Mesendoderm (in vitro differentiated cells): ENCODE results near the gene ZNF337.
"Not testable (repeated sequence)": the region's sequence is repeated elsewhere in the genome, so short reads cannot be mapped to it uniquely, and the experiment has no call there.

ENCODE experiments used
- DNase-seq: peaks from one replicate; pipeline ENCODE4 v3.0.0; 2013
- H2AK5ac ChIP-seq: 2 replicates; pipeline ENCODE4 v1.6.1; 2013; ENCODE audit warnings: low read length, inconsistent platforms
- H2BK120ac ChIP-seq: 2 replicates; pipeline ENCODE4 v1.6.1; 2013; ENCODE audit warnings: low read depth, mild to moderate bottlenecking, low read length, moderate library complexity, mixed read lengths
- H2BK15ac ChIP-seq: replicated peaks from 2 replicates; pipeline ENCODE4 v1.6.1; 2013; ENCODE audit warnings: low read depth, mild to moderate bottlenecking, moderate library complexity
- H2BK5ac ChIP-seq: 2 replicates; pipeline ENCODE4 v1.6.1; 2013; ENCODE audit warnings: low read length, inconsistent platforms
- H3K18ac ChIP-seq: 2 replicates; pipeline ENCODE4 v1.6.1; 2013; ENCODE audit warnings: mild to moderate bottlenecking, low read length, mixed read lengths
- H3K23ac ChIP-seq: one replicate; pipeline ENCODE4 v1.6.1; 2013; ENCODE audit warnings: low read length
- H3K27ac ChIP-seq: 2 replicates; pipeline ENCODE4 v1.5.1; 2013; ENCODE audit warnings: low read depth, mild to moderate bottlenecking, inconsistent platforms, low read length, moderate library complexity
- H3K27me3 ChIP-seq: 2 replicates; pipeline ENCODE4 v1.6.1; 2013; ENCODE audit warnings: low read length, control low read depth, mild to moderate bottlenecking, inconsistent platforms; ENCODE audit not compliant: insufficient read depth, poor library complexity
- H3K36me3 ChIP-seq: 2 replicates; pipeline ENCODE4 v1.6.1; 2013; ENCODE audit warnings: low read length, inconsistent platforms; ENCODE audit not compliant: control insufficient read depth, insufficient read depth
- H3K4ac ChIP-seq: one replicate; pipeline ENCODE4 v1.6.1; 2013; ENCODE audit warnings: low read depth, mild to moderate bottlenecking, low read length, moderate library complexity
- H3K4me1 ChIP-seq: 2 replicates; pipeline ENCODE4 v1.6.1; 2013; ENCODE audit warnings: low read depth, low read length, inconsistent platforms; ENCODE audit not compliant: control insufficient read depth
- H3K4me2 ChIP-seq: 2 replicates; pipeline ENCODE4 v1.6.1; 2013; ENCODE audit warnings: low read length
- H3K4me3 ChIP-seq: 2 replicates; pipeline ENCODE4 v1.5.1; 2013; ENCODE audit warnings: mild to moderate bottlenecking, low read length
- H3K56ac ChIP-seq: one replicate; pipeline ENCODE4 v1.6.1; 2013; ENCODE audit warnings: low read length
- H3K79me1 ChIP-seq: 2 replicates; pipeline ENCODE4 v1.6.1; 2013; ENCODE audit warnings: low read length, inconsistent platforms
- H3K79me2 ChIP-seq: 2 replicates; pipeline ENCODE4 v1.6.1; 2013; ENCODE audit warnings: mild to moderate bottlenecking, low read length; ENCODE audit not compliant: control insufficient read depth, insufficient read depth
- H3K9ac ChIP-seq: 2 replicates; pipeline ENCODE4 v1.6.1; 2013; ENCODE audit warnings: low read length, inconsistent platforms
- H4K5ac ChIP-seq: one replicate; pipeline ENCODE4 v1.6.1; 2013; ENCODE audit warnings: low read length
- H4K8ac ChIP-seq: one replicate; pipeline ENCODE4 v1.6.1; 2013; ENCODE audit warnings: low read depth, mild to moderate bottlenecking, control low read depth, low read length, moderate library complexity
- WGBS: extraction: QIAGEN DNeasy Blood & Tissue Kit; methylation state at CpG from one replicate; pipeline ENCODE4 v1.1.7; 2013; ENCODE audit warnings: low lambda C conversion rate, missing lambda C conversion rate; ENCODE audit not compliant: insufficient coverage; ENCODE audit errors: extremely low coverage; 5-methylcytosine and 5-hydroxymethylcytosine counted together

The ZNF337 gene

GRCh38 chr20:25690427-25690826, 6.2 kb downstream of the ZNF337 start:
- H2BK15ac ChIP-seq, result no peak overlapping the region
- H3K4me1 ChIP-seq, result no peaks in the 10 kb centered on the region
- no peak overlapping the region for H3K4ac ChIP-seq
- DNase-seq, result no peak
- no peak overlapping the region for H2BK120ac ChIP-seq
- H3K4me2 ChIP-seq, result no peak overlapping the region
- H3K27ac ChIP-seq, result no peak overlapping the region
- peaks cover 7% of the 10 kb centered on the region for H3K79me1 ChIP-seq
- no peak overlapping the region for H2AK5ac ChIP-seq
- H3K36me3 ChIP-seq, result no peaks in the 10 kb centered on the region
- no peak overlapping the region for H3K23ac ChIP-seq
- no peak overlapping the region for H2BK5ac ChIP-seq
- H4K8ac ChIP-seq, result no peak overlapping the region
- no peak overlapping the region for H3K18ac ChIP-seq
- H3K79me2 ChIP-seq, result no peaks in the 10 kb centered on the region
- no peak overlapping the region for H3K4me3 ChIP-seq
- H3K9ac ChIP-seq, result no peak overlapping the region
- no peaks in the 10 kb centered on the region for H3K27me3 ChIP-seq
- no peak overlapping the region for H3K56ac ChIP-seq
- no peak overlapping the region for H4K5ac ChIP-seq

DNA sequence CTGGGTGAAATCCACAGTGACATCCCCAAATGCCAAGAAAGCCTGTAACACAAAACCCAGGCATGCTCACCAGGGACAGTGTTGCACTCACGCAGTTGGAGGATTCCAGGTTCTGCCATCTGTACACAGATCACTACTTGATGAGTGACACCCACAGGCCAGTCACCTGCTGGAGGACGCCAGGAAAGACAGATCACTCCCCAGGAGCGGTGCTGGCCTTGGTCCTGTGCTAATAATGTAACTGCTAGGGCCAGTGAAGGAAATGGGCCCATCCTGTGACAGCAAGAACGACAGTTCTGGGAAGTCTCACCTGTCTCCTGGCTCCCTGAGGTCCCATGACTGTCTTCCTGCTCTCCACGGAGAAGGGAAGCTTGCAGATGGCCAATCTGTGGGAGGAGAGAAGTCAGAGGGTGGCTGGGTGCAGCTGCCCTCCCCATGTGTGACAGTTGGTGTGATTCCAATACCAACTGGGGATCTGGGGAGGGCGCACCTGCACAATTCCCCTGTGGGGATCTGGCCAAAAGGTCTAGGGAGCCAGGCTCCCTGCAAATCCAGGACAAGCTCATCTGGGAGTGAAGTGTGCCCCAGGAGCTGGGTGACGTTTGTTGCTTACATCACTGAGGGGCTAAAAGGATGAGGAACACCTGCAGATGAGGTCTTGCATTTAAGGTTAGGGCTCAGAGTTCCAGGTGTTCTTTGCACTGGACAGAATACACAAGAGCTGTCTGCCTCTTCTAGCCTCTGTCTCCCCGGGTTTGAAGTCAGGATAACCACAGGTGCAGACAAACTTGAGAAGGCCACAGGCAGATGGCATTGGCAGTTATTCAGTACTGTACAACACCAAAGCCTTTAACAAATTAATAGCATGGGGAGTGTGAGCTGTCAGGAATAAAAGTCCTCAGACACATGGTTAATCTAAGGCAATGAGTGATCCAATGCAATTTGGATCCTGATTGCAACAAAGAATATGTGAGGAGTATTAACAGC, 10.3 kb downstream of the ZNF337 start:
- H2AK5ac ChIP-seq, result no peak overlapping the region
- no peak for DNase-seq

DNA sequence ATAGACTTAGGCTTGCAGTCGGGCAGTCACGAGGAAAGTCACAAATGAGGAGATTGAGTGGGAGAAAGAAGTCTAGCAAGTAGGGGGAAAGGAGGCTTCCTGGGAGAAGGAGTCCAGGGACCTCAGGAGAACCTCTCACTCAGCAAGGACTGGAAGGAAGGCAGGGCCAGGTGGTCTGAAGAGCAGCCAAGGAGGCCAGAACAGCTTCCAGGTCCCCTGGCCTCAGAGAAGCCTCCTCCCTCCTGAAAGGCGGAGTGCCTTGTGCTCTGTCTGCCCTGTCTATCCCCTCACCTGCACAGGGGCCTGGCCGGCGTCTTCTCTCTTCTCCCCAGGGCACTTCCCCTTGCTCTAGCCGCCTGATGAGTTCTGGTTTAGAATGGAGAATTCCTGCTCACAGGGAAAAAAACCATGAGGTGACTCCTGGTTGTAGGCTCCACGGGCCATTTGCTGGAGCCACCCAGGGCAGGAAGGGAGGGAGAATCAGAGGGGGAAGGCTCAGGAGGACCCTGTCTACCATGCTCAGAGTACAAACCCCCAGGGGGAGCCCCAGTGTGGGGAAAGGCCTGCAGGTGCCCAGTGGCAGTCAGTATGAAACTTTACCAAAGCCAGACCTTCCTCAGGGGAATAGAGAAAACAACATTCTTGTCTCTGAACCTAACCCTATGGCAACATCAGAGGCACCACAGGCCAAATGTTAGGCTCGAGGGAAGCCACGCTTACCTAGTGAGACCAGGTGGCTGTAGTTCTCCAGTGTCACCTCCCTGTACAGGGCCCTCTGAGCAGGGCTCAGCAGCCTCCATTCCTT, 11.2 kb downstream of the ZNF337 start:
- no peak overlapping the region for H3K27ac ChIP-seq
- no CpG with 5 or more reads among the region's 9 CpGs for WGBS
- H3K4me2 ChIP-seq, result no peak overlapping the region
- DNase-seq, result no peak
- H4K8ac ChIP-seq, result no peak overlapping the region
- H3K4ac ChIP-seq, result no peak overlapping the region
- H3K4me3 ChIP-seq, result no peak overlapping the region
- H2BK5ac ChIP-seq, result no peak overlapping the region
- no peaks in the 10 kb centered on the region for H3K36me3 ChIP-seq
- no peaks in the 10 kb centered on the region for H3K27me3 ChIP-seq
- H3K18ac ChIP-seq, result no peak overlapping the region
- H3K79me2 ChIP-seq, result no peaks in the 10 kb centered on the region
- no peaks in the 10 kb centered on the region for H3K79me1 ChIP-seq
- no peak overlapping the region for H2BK120ac ChIP-seq
- no peak overlapping the region for H3K56ac ChIP-seq
- no peak overlapping the region for H3K23ac ChIP-seq
- no peak overlapping the region for H2BK15ac ChIP-seq
- no peak overlapping the region for H4K5ac ChIP-seq
- no peak overlapping the region for H2AK5ac ChIP-seq
- H3K4me1 ChIP-seq, result no peaks in the 10 kb centered on the region
- no peak overlapping the region for H3K9ac ChIP-seq

More for the DNA sequence above, 10.3 kb downstream of the ZNF337 start:
- no peaks in the 10 kb centered on the region for H3K27me3 ChIP-seq
- no peaks in the 10 kb centered on the region for H3K4me1 ChIP-seq
- no peak overlapping the region for H4K5ac ChIP-seq
- no peak overlapping the region for H3K27ac ChIP-seq
- no peak overlapping the region for H3K56ac ChIP-seq
- no peak overlapping the region for H4K8ac ChIP-seq
- no peak overlapping the region for H3K23ac ChIP-seq
- no peaks in the 10 kb centered on the region for H3K79me2 ChIP-seq
- no peak overlapping the region for H2BK5ac ChIP-seq
- no peak overlapping the region for H2BK15ac ChIP-seq
- WGBS, result no CpG with 5 or more reads among the region's 8 CpGs
- no peak overlapping the region for H3K9ac ChIP-seq
- H3K18ac ChIP-seq, result no peak overlapping the region
- H3K4me3 ChIP-seq, result no peak overlapping the region
- no peak overlapping the region for H3K4me2 ChIP-seq
- no peak overlapping the region for H2BK120ac ChIP-seq
- H3K79me1 ChIP-seq, result no peaks in the 10 kb centered on the region
- H3K36me3 ChIP-seq, result no peaks in the 10 kb centered on the region
- no peak overlapping the region for H3K4ac ChIP-seq

DNA sequence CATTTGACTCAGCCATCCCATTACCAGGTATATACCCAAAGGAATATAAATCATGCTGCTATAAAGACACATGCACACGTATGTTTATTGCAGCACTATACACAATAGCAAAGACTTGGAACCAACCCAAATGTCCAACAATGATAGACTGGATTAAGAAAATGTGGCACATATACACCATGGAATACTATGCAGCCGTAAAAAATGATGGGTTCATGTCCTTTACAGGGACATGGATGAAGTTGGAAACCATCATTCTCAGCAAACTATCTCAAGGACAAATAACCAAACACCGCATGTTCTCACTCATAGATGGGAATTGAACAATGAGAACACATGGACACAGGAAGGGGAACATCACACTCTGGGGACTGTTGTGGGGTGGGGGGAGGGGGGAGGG, 12.8 kb downstream of the ZNF337 start:
- H3K79me2 ChIP-seq, DNase-seq: not testable (repeated sequence)

DNA sequence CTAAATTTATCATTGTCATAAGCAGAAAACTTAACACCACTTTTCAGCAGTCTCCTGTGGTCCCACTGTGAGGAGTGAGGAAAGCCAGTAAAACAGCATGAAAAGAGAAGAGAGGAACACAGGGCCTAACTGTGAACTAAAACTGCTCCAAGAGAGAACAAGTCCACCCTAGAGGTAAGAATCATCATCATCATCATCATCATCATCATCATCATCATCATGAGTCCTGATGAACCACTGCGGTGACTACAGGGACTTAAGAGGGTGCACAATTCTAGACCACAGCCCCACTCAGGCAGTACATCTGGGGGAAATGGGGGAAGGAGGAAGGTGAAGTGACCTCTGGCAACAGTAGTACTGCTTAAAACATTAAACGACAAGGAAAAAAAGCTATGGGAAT, 13.6 kb downstream of the ZNF337 start:
- Histone ChIP-seq H4K8ac (no peak overlapping the region), H3K4ac (no peak overlapping the region), H3K27me3 (no peaks in the 10 kb centered on the region), H3K4me3 (no peak overlapping the region), H3K18ac (no peak overlapping the region), H4K5ac (no peak overlapping the region), H3K9ac (no peak overlapping the region), H3K23ac (no peak overlapping the region), H3K79me2 (no peaks in the 10 kb centered on the region), H2BK120ac (no peak overlapping the region), H3K36me3 (no peaks in the 10 kb centered on the region), H3K4me1 (no peaks in the 10 kb centered on the region), H2AK5ac (no peak overlapping the region), H2BK5ac (no peak overlapping the region), H2BK15ac (no peak overlapping the region), H3K79me1 (no peaks in the 10 kb centered on the region), H3K56ac (no peak overlapping the region), H3K4me2 (no peak overlapping the region), H3K27ac (no peak overlapping the region)
- DNase-seq, result no peak
- WGBS, result no CpG with 5 or more reads among the region's 2 CpGs

More for the DNA sequence above, 12.8 kb downstream of the ZNF337 start:
- H3K79me1 ChIP-seq, H3K4me3 ChIP-seq, H2AK5ac ChIP-seq, H2BK120ac ChIP-seq, H4K8ac ChIP-seq, H3K56ac ChIP-seq, H3K23ac ChIP-seq, H2BK5ac ChIP-seq, H2BK15ac ChIP-seq, H3K36me3 ChIP-seq, H3K9ac ChIP-seq, H3K4ac ChIP-seq, H3K27ac ChIP-seq, H3K4me2 ChIP-seq, H3K27me3 ChIP-seq, H3K18ac ChIP-seq, H4K5ac ChIP-seq, H3K4me1 ChIP-seq: not testable (repeated sequence)
- WGBS, result no CpG with 5 or more reads among the region's 3 CpGs
